Smooth muscle cell (in vitro differentiated cells): ENCODE measurements around the gene DUSP9. TPM values are rescaled to one million over a fixed set of nuclear protein-coding genes. Genes with fewer than 3 reads are reported as not detected.

Experiments
- DNase-seq: peaks from one replicate; lab custom pipeline; 2025; ENCODE audit not compliant: unreplicated experiment; lab: John Stamatoyannopoulos, UW
- H2AFZ ChIP-seq: fragments of 200-600 bp; sonication (generic); 2 replicates; pipeline ENCODE4 v1.6.0; 2016; ENCODE audit warnings: antibody characterized with exemption, low read depth, mild to moderate bottlenecking
- H3F3A ChIP-seq: fragments of 200-600 bp; sonication (generic); 2 replicates; pipeline ENCODE4 v1.6.0; 2017; ENCODE audit warnings: antibody characterized with exemption, low read depth
- H3K27ac ChIP-seq: fragments of 200-600 bp; sonication (generic); 2 replicates; pipeline ENCODE4 v1.5.1; 2016; ENCODE audit warnings: low read depth, mild to moderate bottlenecking
- H3K27me3 ChIP-seq: fragments of 200-600 bp; sonication (generic); 2 replicates; pipeline ENCODE4 v1.6.1; 2016; ENCODE audit warnings: low read depth, mild to moderate bottlenecking
- H3K36me3 ChIP-seq: fragments of 200-600 bp; sonication (generic); 2 replicates; pipeline ENCODE4 v1.5.1; 2016; ENCODE audit warnings: low read depth
- H3K4me1 ChIP-seq: fragments of 200-600 bp; sonication (generic); 2 replicates; pipeline ENCODE4 v1.5.1; 2016; ENCODE audit warnings: low read depth
- H3K4me2 ChIP-seq: fragments of 200-600 bp; sonication (generic); 2 replicates; pipeline ENCODE4 v1.6.0; 2016; ENCODE audit warnings: mild to moderate bottlenecking
- H3K4me3 ChIP-seq: fragments of 200-600 bp; sonication (generic); 2 replicates; pipeline ENCODE4 v1.5.1; 2016; ENCODE audit warnings: mild to moderate bottlenecking
- H3K79me2 ChIP-seq: fragments of 200-600 bp; sonication (generic); 2 replicates; pipeline ENCODE4 v1.6.0; 2016; ENCODE audit warnings: low read depth, mild to moderate bottlenecking
- H3K9ac ChIP-seq: fragments of 200-600 bp; sonication (generic); 2 replicates; pipeline ENCODE4 v1.6.0; 2016; ENCODE audit warnings: low read depth
- H3K9me3 ChIP-seq: fragments of 200-600 bp; sonication (generic); replicated peaks from 2 replicates; pipeline ENCODE4 v1.5.1; 2016; ENCODE audit warnings: low read depth
- H4K20me1 ChIP-seq: fragments of 200-600 bp; sonication (generic); 2 replicates; pipeline ENCODE4 v1.6.0; 2016; ENCODE audit warnings: low read depth
- WGBS: methylation state at CpG from one replicate; pipeline ENCODE4 v1.1.7; 2016; ENCODE audit warnings: low lambda C conversion rate; 5-methylcytosine and 5-hydroxymethylcytosine counted together
- polyA plus RNA-seq: library from polyadenylated mRNA; unstranded; fragments of >200 nt; fragmentation: Nextera tagmentation; extraction: Ambion mirVana; gene quantifications from 2 replicates; pipeline ENCODE4 v1.2.1, GENCODE V29; 2016
- total RNA-seq: library from RNA; depleted of rRNA; stranded (reverse); fragments of >200 nt; gene quantifications from 2 replicates; pipeline ENCODE4 v1.2.3, GENCODE V29; 2014
- TF ChIP-seq, protein P1 (sequence below): fragments of 200-600 bp; sonication (generic); IDR thresholded peaks from 2 replicates; pipeline ENCODE4 v1.5.1; 2017; ENCODE audit warnings: borderline replicate concordance, mild to moderate bottlenecking, antibody characterized with exemption; ENCODE audit not compliant: insufficient read depth, poor library complexity, severe bottlenecking

The DUSP9 gene
- total and polyA plus RNA-seq, 2 experiments from 2014 or later, result 3.0 to 11.3 TPM

DNA sequence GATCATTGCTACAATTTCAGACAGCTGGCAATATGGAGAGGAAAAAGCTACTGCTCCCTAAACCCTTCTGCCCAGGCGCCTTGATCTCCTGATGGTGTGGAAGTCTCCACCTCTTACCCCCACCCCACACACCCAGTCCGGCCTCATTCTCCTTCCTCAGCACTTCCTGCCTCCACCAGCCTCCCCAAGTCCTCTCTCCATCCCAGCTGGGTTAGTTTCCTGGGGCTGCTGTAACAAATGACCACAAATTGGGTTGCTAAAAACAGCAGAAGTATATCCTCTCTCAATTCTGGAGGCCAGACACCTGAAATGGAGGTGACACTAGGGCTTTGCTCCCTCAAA lies 47.0 kb upstream of the DUSP9 start:
- no peak overlapping the region for H2AFZ ChIP-seq
- H3K79me2 ChIP-seq, result no peaks in the 10 kb centered on the region
- peak overlapping the region; percentile 83 for H3K4me2 ChIP-seq
- no peak overlapping the region for H3K27ac ChIP-seq
- no peak for DNase-seq
- TF ChIP-seq, protein P1, sequence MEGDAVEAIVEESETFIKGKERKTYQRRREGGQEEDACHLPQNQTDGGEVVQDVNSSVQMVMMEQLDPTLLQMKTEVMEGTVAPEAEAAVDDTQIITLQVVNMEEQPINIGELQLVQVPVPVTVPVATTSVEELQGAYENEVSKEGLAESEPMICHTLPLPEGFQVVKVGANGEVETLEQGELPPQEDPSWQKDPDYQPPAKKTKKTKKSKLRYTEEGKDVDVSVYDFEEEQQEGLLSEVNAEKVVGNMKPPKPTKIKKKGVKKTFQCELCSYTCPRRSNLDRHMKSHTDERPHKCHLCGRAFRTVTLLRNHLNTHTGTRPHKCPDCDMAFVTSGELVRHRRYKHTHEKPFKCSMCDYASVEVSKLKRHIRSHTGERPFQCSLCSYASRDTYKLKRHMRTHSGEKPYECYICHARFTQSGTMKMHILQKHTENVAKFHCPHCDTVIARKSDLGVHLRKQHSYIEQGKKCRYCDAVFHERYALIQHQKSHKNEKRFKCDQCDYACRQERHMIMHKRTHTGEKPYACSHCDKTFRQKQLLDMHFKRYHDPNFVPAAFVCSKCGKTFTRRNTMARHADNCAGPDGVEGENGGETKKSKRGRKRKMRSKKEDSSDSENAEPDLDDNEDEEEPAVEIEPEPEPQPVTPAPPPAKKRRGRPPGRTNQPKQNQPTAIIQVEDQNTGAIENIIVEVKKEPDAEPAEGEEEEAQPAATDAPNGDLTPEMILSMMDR, result no peak
- H3F3A ChIP-seq, result no peaks in the 10 kb centered on the region
- peak overlapping the region; percentile 67 for H3K4me3 ChIP-seq
- no peaks in the 10 kb centered on the region for H3K36me3 ChIP-seq
- H3K9ac ChIP-seq, result no peak overlapping the region
- H4K20me1 ChIP-seq, result peaks cover 23% of the 10 kb centered on the region
- H3K27me3 ChIP-seq, result no peaks in the 10 kb centered on the region
- H3K4me1 ChIP-seq, result no peaks in the 10 kb centered on the region
- WGBS, result 38% methylated on average over 2 of the region's 2 CpGs
- no peaks in the 10 kb centered on the region for H3K9me3 ChIP-seq

DNA sequence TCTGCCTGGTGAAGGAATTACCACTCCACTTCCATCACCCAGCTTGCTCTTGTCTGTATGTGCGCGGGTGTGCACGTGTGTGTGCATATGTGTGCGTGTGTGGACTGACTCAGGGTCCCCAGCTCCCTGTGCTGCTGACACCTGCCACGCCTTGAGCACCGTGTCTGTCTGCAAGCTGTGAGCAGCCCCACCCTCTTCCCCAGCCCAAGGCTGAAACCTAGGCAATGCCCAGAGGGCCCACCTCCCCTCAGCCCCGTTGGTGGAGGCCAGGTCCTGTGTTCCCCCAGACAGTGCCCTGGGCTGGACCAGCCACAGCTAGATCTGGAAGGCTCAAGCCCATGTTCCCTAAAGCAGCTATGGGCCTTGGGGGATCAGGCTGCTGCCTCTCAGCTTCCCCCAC lies 46.1 kb upstream of the DUSP9 start:
- no peak for DNase-seq
- no peaks in the 10 kb centered on the region for H3K79me2 ChIP-seq
- H3F3A ChIP-seq, result no peaks in the 10 kb centered on the region
- TF ChIP-seq, protein P1, result no peak
- H3K9me3 ChIP-seq, result no peaks in the 10 kb centered on the region
- peaks cover 20% of the 10 kb centered on the region for H4K20me1 ChIP-seq
- WGBS, result 87% methylated on average over 6 of the region's 7 CpGs
- H3K27me3 ChIP-seq, result peaks cover under 1% of the 10 kb centered on the region
- H3K4me1 ChIP-seq, result no peaks in the 10 kb centered on the region
- no peak overlapping the region for H3K4me3 ChIP-seq
- no peaks in the 10 kb centered on the region for H3K36me3 ChIP-seq
- no peak overlapping the region for H2AFZ ChIP-seq
- H3K27ac ChIP-seq, result no peak overlapping the region
- H3K9ac ChIP-seq, result no peak overlapping the region
- H3K4me2 ChIP-seq, result no peak overlapping the region

DNA sequence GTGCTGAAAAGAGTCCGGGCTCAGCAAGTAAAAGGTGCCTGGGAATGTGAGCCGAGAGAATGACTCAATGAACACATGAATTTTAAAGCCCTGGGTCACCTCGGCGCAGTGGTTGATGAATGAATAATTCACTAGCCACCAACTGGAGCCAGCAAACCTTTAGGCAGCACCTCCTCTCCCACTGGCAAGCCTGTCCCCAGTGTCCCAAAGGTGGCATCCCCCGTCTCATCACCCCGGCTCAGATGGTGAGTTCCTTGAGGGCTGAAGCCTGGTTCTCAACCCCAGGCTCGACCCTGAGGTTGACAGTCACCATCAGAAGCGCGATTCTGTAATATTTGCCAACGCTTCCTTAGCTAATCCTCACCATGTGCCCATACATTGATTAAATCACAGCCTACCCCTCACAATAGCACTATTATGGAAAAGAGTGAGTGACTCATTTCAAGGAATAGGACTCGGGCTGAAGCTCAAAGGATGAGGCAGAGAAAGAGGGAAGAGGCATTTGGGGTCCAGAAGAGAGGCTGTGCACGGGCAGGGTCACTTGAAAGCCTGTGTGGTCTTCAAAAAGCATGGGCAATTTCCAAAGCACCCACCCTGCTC lies 45.4 kb upstream of the DUSP9 start:
- TF ChIP-seq, protein P1, result no peak
- Histone ChIP-seq H3K36me3 (no peaks in the 10 kb centered on the region), H3K79me2 (no peaks in the 10 kb centered on the region), H2AFZ (no peak overlapping the region), H3K9me3 (no peaks in the 10 kb centered on the region), H3F3A (no peaks in the 10 kb centered on the region), H3K4me3 (no peak overlapping the region), H4K20me1 (peaks cover 14% of the 10 kb centered on the region), H3K27me3 (peaks cover 3% of the 10 kb centered on the region), H3K4me1 (no peaks in the 10 kb centered on the region), H3K9ac (no peak overlapping the region), H3K4me2 (no peak overlapping the region), H3K27ac (no peak overlapping the region)
- WGBS, result 77% methylated on average over 12 of the region's 12 CpGs
- no peak for DNase-seq

DNA sequence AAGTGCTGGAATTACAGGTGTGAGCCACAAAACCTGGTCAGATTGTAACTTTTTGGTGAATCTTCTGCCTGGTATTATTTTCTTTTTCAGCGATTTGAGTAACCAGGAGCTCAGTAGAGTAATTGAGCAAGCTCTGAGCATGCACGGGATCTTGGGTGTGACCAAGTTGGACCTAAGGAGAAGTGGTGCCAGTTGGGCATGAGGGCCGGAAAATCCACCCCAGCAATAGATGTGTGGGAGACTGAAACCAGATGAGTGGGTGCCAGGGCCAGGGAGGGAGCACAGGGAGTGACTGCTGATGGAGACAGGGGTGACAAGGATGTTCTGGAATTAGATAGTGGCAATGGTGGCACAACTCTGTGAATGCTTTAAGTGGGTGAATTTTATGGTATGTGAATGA lies 44.4 kb upstream of the DUSP9 start:
- no peak overlapping the region for H3K4me3 ChIP-seq
- no peak overlapping the region for H3K9ac ChIP-seq
- H3K36me3 ChIP-seq, result no peaks in the 10 kb centered on the region
- TF ChIP-seq, protein P1, result no peak
- DNase-seq, result no peak
- H3K4me2 ChIP-seq, result no peak overlapping the region
- H4K20me1 ChIP-seq, result peaks cover 5% of the 10 kb centered on the region
- no peaks in the 10 kb centered on the region for H3K9me3 ChIP-seq
- 85% methylated on average over 3 of the region's 3 CpGs for WGBS
- no peak overlapping the region for H3K27ac ChIP-seq
- no peak overlapping the region for H2AFZ ChIP-seq
- H3K27me3 ChIP-seq, result peaks cover 3% of the 10 kb centered on the region
- H3F3A ChIP-seq, result no peaks in the 10 kb centered on the region
- H3K4me1 ChIP-seq, result no peaks in the 10 kb centered on the region
- no peaks in the 10 kb centered on the region for H3K79me2 ChIP-seq
